ENCODE measurements around the gene GAB3. TPM values are rescaled to one million over a fixed set of nuclear protein-coding genes. Genes with fewer than 3 reads are reported as not detected.

GAB3 gene
- total RNA-seq, 4 donors from 2014 or later = 2.9 to 34.1 (median 7.2) TPM

DNA sequence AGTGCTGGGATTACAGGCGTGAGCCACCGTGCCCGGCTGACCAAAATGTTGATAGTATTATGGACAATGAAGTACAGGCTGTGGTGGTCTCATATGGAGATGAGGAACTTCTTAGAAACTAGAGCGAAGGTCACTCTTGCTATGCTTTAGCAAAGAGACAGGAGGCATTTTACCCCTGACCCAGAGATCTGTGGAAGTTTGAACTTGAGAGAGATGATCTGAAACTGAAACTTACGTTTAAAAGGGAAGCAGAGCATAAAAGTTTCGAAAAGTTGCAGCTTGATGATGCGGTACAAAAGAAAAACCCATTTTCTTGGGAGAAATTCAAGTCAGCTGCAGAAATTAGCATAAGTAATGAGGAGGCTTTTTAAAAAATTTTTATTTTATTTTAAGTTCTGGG, 89.0 kb downstream of the GAB3 start:
- Histone ChIP-seq H3K36me3 (no peaks in the 10 kb centered on the region), H3K4me3 (no peak overlapping the region), H3K9me3 (no peaks in the 10 kb centered on the region), H3K27ac (no peak overlapping the region), H3K4me1 (no peaks in the 10 kb centered on the region), H3K27me3 (no peaks in the 10 kb centered on the region)
- intact Hi-C loops (cut with DNase I; ENCODE audit: low total_unique reads) = no loop called here
- DNase-seq = no peak
- TF ChIP-seq, protein P1, sequence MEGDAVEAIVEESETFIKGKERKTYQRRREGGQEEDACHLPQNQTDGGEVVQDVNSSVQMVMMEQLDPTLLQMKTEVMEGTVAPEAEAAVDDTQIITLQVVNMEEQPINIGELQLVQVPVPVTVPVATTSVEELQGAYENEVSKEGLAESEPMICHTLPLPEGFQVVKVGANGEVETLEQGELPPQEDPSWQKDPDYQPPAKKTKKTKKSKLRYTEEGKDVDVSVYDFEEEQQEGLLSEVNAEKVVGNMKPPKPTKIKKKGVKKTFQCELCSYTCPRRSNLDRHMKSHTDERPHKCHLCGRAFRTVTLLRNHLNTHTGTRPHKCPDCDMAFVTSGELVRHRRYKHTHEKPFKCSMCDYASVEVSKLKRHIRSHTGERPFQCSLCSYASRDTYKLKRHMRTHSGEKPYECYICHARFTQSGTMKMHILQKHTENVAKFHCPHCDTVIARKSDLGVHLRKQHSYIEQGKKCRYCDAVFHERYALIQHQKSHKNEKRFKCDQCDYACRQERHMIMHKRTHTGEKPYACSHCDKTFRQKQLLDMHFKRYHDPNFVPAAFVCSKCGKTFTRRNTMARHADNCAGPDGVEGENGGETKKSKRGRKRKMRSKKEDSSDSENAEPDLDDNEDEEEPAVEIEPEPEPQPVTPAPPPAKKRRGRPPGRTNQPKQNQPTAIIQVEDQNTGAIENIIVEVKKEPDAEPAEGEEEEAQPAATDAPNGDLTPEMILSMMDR (IDR thresholded peaks at IDR 0.05) = no peak
- no peak for TF ChIP-seq POLR2A (IDR thresholded peaks at IDR 0.05)

DNA sequence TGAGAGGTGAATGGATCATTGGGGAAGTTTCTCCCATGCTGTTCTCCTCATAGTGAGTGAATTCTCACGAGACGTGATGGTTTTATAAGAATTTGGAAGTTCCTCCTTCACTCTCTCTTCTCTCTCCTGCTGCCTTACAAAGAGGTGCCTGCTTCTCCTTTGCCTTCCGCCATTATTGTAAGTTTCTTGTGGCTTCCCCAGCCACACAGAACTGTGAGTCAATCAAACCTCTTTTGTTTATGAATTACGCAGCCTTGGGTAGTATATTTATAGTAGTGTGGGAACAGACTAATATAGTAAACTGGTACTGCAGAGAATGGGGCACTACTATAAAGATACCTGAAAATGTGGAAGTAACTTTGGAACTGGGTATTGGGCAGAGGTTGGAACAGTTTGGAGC, 89.7 kb downstream of the GAB3 start:
- Histone ChIP-seq H3K9me3 (no peaks in the 10 kb centered on the region), H3K27ac (no peak overlapping the region), H3K27me3 (no peaks in the 10 kb centered on the region), H3K4me1 (no peaks in the 10 kb centered on the region), H3K36me3 (no peaks in the 10 kb centered on the region), H3K4me3 (no peak overlapping the region)
- TF ChIP-seq, protein P1 (IDR thresholded peaks at IDR 0.05) = no peak
- no peak for TF ChIP-seq POLR2A (IDR thresholded peaks at IDR 0.05)
- no peak for DNase-seq
- intact Hi-C loops (cut with DNase I; ENCODE audit: low total_unique reads) = no loop called here

GRCh38 chrX:154660541-154660940, 90.3 kb downstream of the GAB3 start:
- no peak overlapping the region for H3K4me3 ChIP-seq
- H3K27me3 ChIP-seq = no peaks in the 10 kb centered on the region
- no peaks in the 10 kb centered on the region for H3K36me3 ChIP-seq
- H3K9me3 ChIP-seq = no peaks in the 10 kb centered on the region
- H3K4me1 ChIP-seq = no peaks in the 10 kb centered on the region
- TF ChIP-seq, protein P1 (IDR thresholded peaks at IDR 0.05) = no peak
- TF ChIP-seq POLR2A (IDR thresholded peaks at IDR 0.05) = no peak
- intact Hi-C loops (cut with DNase I; ENCODE audit: low total_unique reads) = no loop called here
- no peak overlapping the region for H3K27ac ChIP-seq
- DNase-seq = no peak

GRCh38 chrX:154658957-154659356, 91.9 kb downstream of the GAB3 start:
- no peak overlapping the region for H3K4me3 ChIP-seq
- no peaks in the 10 kb centered on the region for H3K4me1 ChIP-seq
- no peak for DNase-seq
- intact Hi-C loops (cut with DNase I; ENCODE audit: low total_unique reads) = no loop called here
- no peaks in the 10 kb centered on the region for H3K36me3 ChIP-seq
- H3K27me3 ChIP-seq = no peaks in the 10 kb centered on the region
- no peaks in the 10 kb centered on the region for H3K9me3 ChIP-seq
- TF ChIP-seq, protein P1 (IDR thresholded peaks at IDR 0.05) = no peak
- TF ChIP-seq POLR2A (IDR thresholded peaks at IDR 0.05) = no peak
- no peak overlapping the region for H3K27ac ChIP-seq

DNA sequence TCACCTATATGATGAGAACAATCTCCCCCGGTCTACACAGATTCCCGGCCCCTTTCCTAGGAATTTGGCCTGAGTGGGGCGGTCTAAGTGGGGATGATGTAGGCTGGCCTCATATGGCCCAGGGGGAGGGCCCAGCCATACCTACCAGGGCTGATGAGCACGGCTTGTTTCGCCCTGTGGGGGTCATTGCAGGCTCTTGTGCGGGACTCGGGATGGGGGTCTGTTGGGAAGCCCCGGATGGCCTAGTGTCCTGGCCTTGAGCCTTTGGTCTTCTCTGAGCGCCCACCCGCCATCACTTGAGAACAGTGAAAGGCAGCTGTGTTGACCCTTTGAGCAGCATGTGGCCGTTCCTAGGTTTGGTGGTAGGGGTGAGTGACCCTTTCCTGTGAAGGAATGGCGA, 92.7 kb downstream of the GAB3 start:
- Histone ChIP-seq H3K27me3 (no peaks in the 10 kb centered on the region), H3K36me3 (no peaks in the 10 kb centered on the region), H3K27ac (no peak overlapping the region), H3K4me3 (no peak overlapping the region), H3K4me1 (no peaks in the 10 kb centered on the region), H3K9me3 (no peaks in the 10 kb centered on the region)
- DNase-seq = no peak
- TF ChIP-seq POLR2A (IDR thresholded peaks at IDR 0.05) = no peak
- TF ChIP-seq, protein P1 (IDR thresholded peaks at IDR 0.05) = no peak
- intact Hi-C loops (cut with DNase I; ENCODE audit: low total_unique reads) = no loop called here
